Measurements from ENCODE around the gene CXCL12. TPM values are rescaled to one million over a fixed set of nuclear protein-coding genes. Genes with fewer than 3 reads are reported as not detected.

Gene CXCL12
- total and polyA plus RNA-seq, 5 donors from 2014 or later: not detected

DNA sequence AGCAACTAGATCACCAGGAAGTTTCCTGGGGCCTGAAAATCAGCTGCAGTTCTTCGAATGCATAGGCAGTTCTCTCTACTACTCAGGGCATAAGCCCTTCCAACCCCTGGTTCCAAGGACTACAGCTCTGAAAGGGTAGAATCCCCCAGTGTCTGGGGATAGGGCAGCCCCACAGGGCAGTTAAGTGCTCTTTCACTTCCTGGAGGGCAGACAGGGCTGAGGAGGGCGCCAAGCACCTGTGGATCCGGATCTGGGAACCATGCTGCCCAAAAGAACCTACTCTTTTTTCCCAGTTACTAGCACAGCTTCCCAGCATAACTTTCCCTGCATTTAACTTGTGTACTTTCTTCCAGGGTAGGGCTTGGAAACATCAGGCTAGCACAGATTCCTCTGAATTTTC lies 41.1 kb downstream of the CXCL12 start:
- DNase-seq: no peak

DNA sequence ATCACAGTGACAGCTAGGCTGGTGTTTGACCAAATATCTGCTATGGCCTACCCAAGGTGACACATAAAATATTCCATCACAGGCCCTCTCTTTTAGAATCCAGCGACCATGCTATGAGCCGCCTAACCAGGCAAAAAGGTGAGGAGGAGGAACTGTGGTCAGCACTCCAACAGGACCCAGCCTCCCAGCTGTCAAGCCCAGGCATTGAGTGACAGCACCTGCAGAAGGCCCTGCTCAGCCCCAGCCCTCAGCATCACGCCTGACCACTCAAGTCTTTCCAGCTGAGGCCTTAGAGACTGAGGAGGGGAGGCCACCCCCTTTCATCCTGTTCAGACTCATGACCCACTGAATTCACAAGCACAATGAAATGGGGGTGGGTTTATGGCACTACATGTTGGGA lies 43.0 kb downstream of the CXCL12 start:
- no peak overlapping the region for H3K27ac ChIP-seq (ENCODE audit: insufficient read depth, low read length, poor library complexity, severe bottlenecking)
- H3K27ac Mint-ChIP-seq: no peak overlapping the region
- H3K4me1 Mint-ChIP-seq: no peaks in the 10 kb centered on the region
- peaks cover 6% of the 10 kb centered on the region for H3K27me3 Mint-ChIP-seq
- ATAC-seq (ENCODE audit: low read depth in 2 of 2): no peak
- no peaks in the 10 kb centered on the region for H3K36me3 ChIP-seq (ENCODE audit: control insufficient read depth, insufficient read depth, low read length)
- no peaks in the 10 kb centered on the region for H3K36me3 Mint-ChIP-seq
- peaks cover 0 to 1% (median 0%) of the 10 kb centered on the region in 7 donors for H3K9me3 Mint-ChIP-seq
- no peak overlapping the region for H3K4me3 Mint-ChIP-seq
- H3K9me3 ChIP-seq (ENCODE audit: control insufficient read depth in 2 of 2, low read length in 2 of 2): no peaks in the 10 kb centered on the region
- DNase-seq: no peak
- H3K27me3 ChIP-seq (ENCODE audit: control insufficient read depth, insufficient read depth, low read length): no peaks in the 10 kb centered on the region
- no peak overlapping the region for H3K4me3 ChIP-seq (ENCODE audit: low read depth, low read length)
- no peaks in the 10 kb centered on the region for H3K4me1 ChIP-seq (ENCODE audit: control insufficient read depth, insufficient read depth, low read length, poor library complexity, severe bottlenecking)

More for the DNA sequence above, 41.1 kb downstream of the CXCL12 start:
- ATAC-seq (ENCODE audit: low read depth in 2 of 2): no peak
- no peak overlapping the region for H3K27ac ChIP-seq (ENCODE audit: insufficient read depth, low read length, poor library complexity, severe bottlenecking)
- no peaks in the 10 kb centered on the region for H3K4me1 ChIP-seq (ENCODE audit: control insufficient read depth, insufficient read depth, low read length, poor library complexity, severe bottlenecking)
- Mint-ChIP-seq H3K4me1 (no peaks in the 10 kb centered on the region), H3K27me3 (peaks cover 6% of the 10 kb centered on the region), H3K9me3 (peaks cover 0 to 1% (median 0%) of the 10 kb centered on the region in 7 donors), H3K27ac (no peak overlapping the region), H3K4me3 (no peak overlapping the region), H3K36me3 (no peaks in the 10 kb centered on the region)
- no peak overlapping the region for H3K4me3 ChIP-seq (ENCODE audit: low read depth, low read length)
- H3K36me3 ChIP-seq (ENCODE audit: control insufficient read depth, insufficient read depth, low read length): no peaks in the 10 kb centered on the region
- H3K9me3 ChIP-seq (ENCODE audit: control insufficient read depth in 2 of 2, low read length in 2 of 2): no peaks in the 10 kb centered on the region
- H3K27me3 ChIP-seq (ENCODE audit: control insufficient read depth, insufficient read depth, low read length): no peaks in the 10 kb centered on the region

DNA sequence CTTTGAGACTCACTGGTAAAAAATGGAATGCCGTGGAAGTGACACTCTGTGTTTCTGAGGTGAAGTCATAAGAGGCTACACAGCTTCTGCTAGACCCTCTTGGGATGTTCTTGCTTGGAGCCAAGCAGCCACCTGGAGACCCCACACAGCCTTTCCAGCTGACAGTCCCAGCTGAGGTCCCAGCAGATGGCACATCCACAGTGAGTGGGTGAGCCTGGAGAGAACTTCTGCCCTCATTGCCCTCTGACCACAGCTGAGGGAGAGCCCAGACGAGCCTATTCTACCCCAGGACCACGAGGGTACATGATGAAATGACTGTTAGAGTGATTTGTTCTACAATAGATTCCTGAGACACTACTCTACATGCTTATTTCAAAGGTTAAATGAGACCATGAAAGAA lies 44.3 kb downstream of the CXCL12 start:
- Histone ChIP-seq H3K9me3 (ENCODE audit: control insufficient read depth in 2 of 2, low read length in 2 of 2) (no peaks in the 10 kb centered on the region), H3K4me3 (ENCODE audit: low read depth, low read length) (no peak overlapping the region), H3K4me1 (ENCODE audit: control insufficient read depth, insufficient read depth, low read length, poor library complexity, severe bottlenecking) (no peaks in the 10 kb centered on the region), H3K27ac (ENCODE audit: insufficient read depth, low read length, poor library complexity, severe bottlenecking) (no peak overlapping the region), H3K27me3 (ENCODE audit: control insufficient read depth, insufficient read depth, low read length) (no peaks in the 10 kb centered on the region), H3K36me3 (ENCODE audit: control insufficient read depth, insufficient read depth, low read length) (no peaks in the 10 kb centered on the region)
- Mint-ChIP-seq H3K36me3 (no peaks in the 10 kb centered on the region), H3K4me3 (no peak overlapping the region), H3K9me3 (peaks cover 0 to 1% (median 0%) of the 10 kb centered on the region in 7 donors), H3K4me1 (no peaks in the 10 kb centered on the region), H3K27me3 (peaks cover 6% of the 10 kb centered on the region), H3K27ac (no peak overlapping the region)
- DNase-seq (no peak), ATAC-seq (ENCODE audit: low read depth in 2 of 2) (no peak)

DNA sequence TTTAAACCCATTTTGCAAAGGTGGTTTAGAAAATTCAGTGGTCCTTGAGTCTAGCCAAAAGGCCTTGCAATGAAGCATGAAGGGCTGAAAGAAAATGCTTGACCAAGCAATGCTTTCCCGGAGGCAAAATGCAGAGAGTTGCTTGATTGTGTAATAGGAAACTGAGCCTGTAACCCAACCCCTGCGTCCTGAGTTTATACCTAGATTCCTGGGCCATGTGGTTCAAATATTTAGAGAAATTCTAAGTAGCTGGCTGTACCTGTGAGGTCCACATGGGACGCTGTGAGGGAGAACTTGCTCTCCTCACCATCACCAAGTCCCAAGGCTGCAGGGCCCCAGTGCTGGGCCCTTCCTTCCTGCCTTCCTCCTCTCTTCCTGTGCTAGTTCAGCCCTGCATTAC lies 45.7 kb downstream of the CXCL12 start:
- no peak overlapping the region for H3K27ac ChIP-seq (ENCODE audit: insufficient read depth, low read length, poor library complexity, severe bottlenecking)
- no peaks in the 10 kb centered on the region for H3K36me3 Mint-ChIP-seq
- H3K27me3 ChIP-seq (ENCODE audit: control insufficient read depth, insufficient read depth, low read length): no peaks in the 10 kb centered on the region
- no peak overlapping the region for H3K4me3 Mint-ChIP-seq
- no peak for ATAC-seq (ENCODE audit: low read depth in 2 of 2)
- H3K9me3 ChIP-seq (ENCODE audit: control insufficient read depth in 2 of 2, low read length in 2 of 2): no peaks in the 10 kb centered on the region
- no peaks in the 10 kb centered on the region for H3K4me1 ChIP-seq (ENCODE audit: control insufficient read depth, insufficient read depth, low read length, poor library complexity, severe bottlenecking)
- DNase-seq: no peak
- no peak overlapping the region for H3K4me3 ChIP-seq (ENCODE audit: low read depth, low read length)
- no peak overlapping the region for H3K27ac Mint-ChIP-seq
- peaks cover 6% of the 10 kb centered on the region for H3K27me3 Mint-ChIP-seq
- H3K9me3 Mint-ChIP-seq: peaks cover 0 to 1% (median 0%) of the 10 kb centered on the region in 7 donors
- no peaks in the 10 kb centered on the region for H3K4me1 Mint-ChIP-seq
- H3K36me3 ChIP-seq (ENCODE audit: control insufficient read depth, insufficient read depth, low read length): no peaks in the 10 kb centered on the region

DNA sequence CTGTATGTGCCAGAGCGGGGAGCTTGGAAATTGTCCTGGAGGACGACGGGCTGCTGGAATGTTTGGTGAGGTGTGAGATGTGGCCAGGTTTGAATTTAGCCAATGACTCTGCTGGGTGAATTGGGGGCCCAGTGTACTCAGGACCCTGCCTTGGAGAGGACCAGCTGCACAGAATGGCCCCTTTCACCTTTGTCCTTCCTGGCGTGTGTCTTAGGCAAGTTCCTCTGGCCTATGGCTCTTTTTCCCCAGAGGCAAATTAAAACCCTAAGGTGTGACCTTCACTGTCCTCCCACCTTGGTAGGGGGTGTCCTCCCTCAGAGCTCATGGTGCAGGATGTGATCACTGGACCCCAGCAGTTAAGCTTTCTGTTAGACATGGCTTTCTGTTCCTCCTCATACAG lies 47.8 kb downstream of the CXCL12 start:
- Histone ChIP-seq H3K36me3 (ENCODE audit: control insufficient read depth, insufficient read depth, low read length) (no peaks in the 10 kb centered on the region), H3K27ac (ENCODE audit: insufficient read depth, low read length, poor library complexity, severe bottlenecking) (no peak overlapping the region), H3K9me3 (ENCODE audit: control insufficient read depth in 2 of 2, low read length in 2 of 2) (no peaks in the 10 kb centered on the region), H3K4me1 (ENCODE audit: control insufficient read depth, insufficient read depth, low read length, poor library complexity, severe bottlenecking) (no peaks in the 10 kb centered on the region), H3K4me3 (ENCODE audit: low read depth, low read length) (no peak overlapping the region), H3K27me3 (ENCODE audit: control insufficient read depth, insufficient read depth, low read length) (no peaks in the 10 kb centered on the region)
- H3K9me3 Mint-ChIP-seq: peaks cover 0 to 2% (median 0%) of the 10 kb centered on the region in 7 donors
- H3K4me3 Mint-ChIP-seq: no peak overlapping the region
- no peaks in the 10 kb centered on the region for H3K4me1 Mint-ChIP-seq
- DNase-seq (no peak), ATAC-seq (ENCODE audit: low read depth in 2 of 2) (no peak)
- H3K36me3 Mint-ChIP-seq: no peaks in the 10 kb centered on the region
- no peak overlapping the region for H3K27ac Mint-ChIP-seq
- H3K27me3 Mint-ChIP-seq: no peaks in the 10 kb centered on the region

DNA sequence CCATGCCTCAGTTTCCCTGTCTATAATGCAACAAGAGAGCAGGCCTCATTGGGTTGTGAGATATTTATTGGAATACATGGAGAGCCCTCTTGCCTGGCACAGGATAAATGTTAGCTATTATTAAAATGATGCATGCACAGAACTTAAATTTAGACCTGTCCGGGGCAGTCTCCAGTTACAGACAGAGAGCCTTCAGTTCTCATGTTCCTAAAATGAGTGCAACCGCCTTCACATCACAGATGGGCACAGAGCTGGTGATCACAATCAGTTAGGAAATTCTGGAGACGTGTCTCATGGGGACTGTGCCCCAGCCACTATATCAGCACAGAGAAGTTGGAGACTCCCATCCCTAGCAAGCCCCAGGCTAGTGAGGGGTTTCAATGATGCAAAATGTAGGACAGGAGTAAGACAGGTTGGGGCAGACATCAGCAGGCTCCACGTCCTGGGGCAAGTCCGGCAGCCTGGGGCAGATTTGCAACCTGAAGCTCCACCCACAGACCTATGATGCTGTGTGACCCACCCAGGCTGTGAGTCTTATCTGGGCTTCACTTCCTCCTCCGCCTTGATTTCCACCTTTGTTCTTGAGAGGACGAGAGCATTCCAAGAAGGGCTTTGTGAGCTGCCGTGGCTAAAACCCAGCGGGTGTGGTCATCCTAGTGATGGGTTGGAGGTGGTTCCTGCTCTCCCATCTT lies 49.4 kb downstream of the CXCL12 start:
- no peaks in the 10 kb centered on the region for H3K27me3 Mint-ChIP-seq
- no peak for DNase-seq

DNA sequence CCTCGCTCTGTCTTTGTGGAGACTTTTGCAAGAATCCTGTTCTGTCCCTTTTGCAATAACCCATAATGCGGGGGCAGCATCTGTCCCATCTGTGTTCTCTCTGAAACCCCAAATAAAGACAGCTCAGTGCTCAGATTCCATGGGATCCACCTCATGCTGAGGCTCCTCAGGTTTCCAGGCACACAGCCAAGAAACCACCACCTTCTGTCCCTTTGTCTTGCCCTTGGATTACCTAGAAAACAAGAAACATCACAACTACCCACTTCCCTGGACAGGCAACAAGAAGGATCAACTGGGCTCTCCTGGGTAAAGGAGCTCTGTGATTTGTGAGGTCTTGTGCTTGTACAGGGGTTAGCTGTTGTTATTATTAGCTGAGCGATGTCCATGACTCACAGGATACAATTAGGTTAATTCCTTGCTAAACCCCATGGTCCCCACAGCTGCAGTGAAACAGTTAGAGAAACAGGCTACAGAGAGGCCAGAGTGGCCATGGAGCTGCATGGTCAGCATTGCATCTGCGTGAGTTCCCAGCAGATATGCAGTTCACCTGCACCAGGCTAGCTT lies 50.2 kb downstream of the CXCL12 start:
- no peaks in the 10 kb centered on the region for H3K9me3 ChIP-seq (ENCODE audit: control insufficient read depth in 2 of 2, low read length in 2 of 2)
- H3K4me3 ChIP-seq (ENCODE audit: low read depth, low read length): no peak overlapping the region
- Mint-ChIP-seq H3K36me3 (no peaks in the 10 kb centered on the region), H3K4me3 (no peak overlapping the region), H3K9me3 (peaks cover 0 to 2% (median 0%) of the 10 kb centered on the region in 7 donors), H3K27ac (no peak overlapping the region), H3K4me1 (no peaks in the 10 kb centered on the region), H3K27me3 (no peaks in the 10 kb centered on the region)
- DNase-seq (no peak), ATAC-seq (ENCODE audit: low read depth in 2 of 2) (no peak)
- H3K27me3 ChIP-seq (ENCODE audit: control insufficient read depth, insufficient read depth, low read length): no peaks in the 10 kb centered on the region
- no peaks in the 10 kb centered on the region for H3K4me1 ChIP-seq (ENCODE audit: control insufficient read depth, insufficient read depth, low read length, poor library complexity, severe bottlenecking)
- H3K36me3 ChIP-seq (ENCODE audit: control insufficient read depth, insufficient read depth, low read length): no peaks in the 10 kb centered on the region
- H3K27ac ChIP-seq (ENCODE audit: insufficient read depth, low read length, poor library complexity, severe bottlenecking): no peak overlapping the region

More for the DNA sequence above, 49.4 kb downstream of the CXCL12 start:
- no peak for ATAC-seq (ENCODE audit: low read depth in 2 of 2)
- H3K4me3 Mint-ChIP-seq: no peak overlapping the region
- H3K9me3 Mint-ChIP-seq: peaks cover 0 to 2% (median 0%) of the 10 kb centered on the region in 7 donors
- Histone ChIP-seq H3K4me1 (ENCODE audit: control insufficient read depth, insufficient read depth, low read length, poor library complexity, severe bottlenecking) (no peaks in the 10 kb centered on the region), H3K27ac (ENCODE audit: insufficient read depth, low read length, poor library complexity, severe bottlenecking) (no peak overlapping the region), H3K9me3 (ENCODE audit: control insufficient read depth in 2 of 2, low read length in 2 of 2) (no peaks in the 10 kb centered on the region), H3K36me3 (ENCODE audit: control insufficient read depth, insufficient read depth, low read length) (no peaks in the 10 kb centered on the region), H3K27me3 (ENCODE audit: control insufficient read depth, insufficient read depth, low read length) (no peaks in the 10 kb centered on the region), H3K4me3 (ENCODE audit: low read depth, low read length) (no peak overlapping the region)
- H3K36me3 Mint-ChIP-seq: no peaks in the 10 kb centered on the region
- no peak overlapping the region for H3K27ac Mint-ChIP-seq
- H3K4me1 Mint-ChIP-seq: no peaks in the 10 kb centered on the region

DNA sequence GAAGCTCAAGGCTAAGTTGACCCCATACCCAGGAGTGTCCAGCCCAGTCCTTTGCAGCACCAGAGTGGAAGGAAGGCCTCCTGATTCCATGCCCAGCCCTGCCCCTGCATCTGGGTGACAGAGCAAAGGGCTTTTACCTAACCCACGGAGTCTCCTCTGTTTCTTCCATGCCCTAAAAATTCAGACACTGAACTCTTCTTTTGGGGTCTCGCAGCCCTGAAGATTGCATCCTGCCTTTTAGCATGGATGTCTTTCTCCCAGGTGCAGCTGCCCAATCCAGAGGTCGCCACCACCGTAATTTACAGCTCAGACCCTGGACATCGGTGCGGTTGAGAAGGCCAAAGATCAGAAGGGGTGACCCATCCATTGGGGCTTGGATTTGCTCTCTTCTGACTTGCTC lies 50.8 kb downstream of the CXCL12 start:
- Histone ChIP-seq H3K4me3 (ENCODE audit: low read depth, low read length) (no peak overlapping the region), H3K27me3 (ENCODE audit: control insufficient read depth, insufficient read depth, low read length) (no peaks in the 10 kb centered on the region), H3K9me3 (ENCODE audit: control insufficient read depth in 2 of 2, low read length in 2 of 2) (no peaks in the 10 kb centered on the region), H3K36me3 (ENCODE audit: control insufficient read depth, insufficient read depth, low read length) (no peaks in the 10 kb centered on the region), H3K27ac (ENCODE audit: insufficient read depth, low read length, poor library complexity, severe bottlenecking) (no peak overlapping the region), H3K4me1 (ENCODE audit: control insufficient read depth, insufficient read depth, low read length, poor library complexity, severe bottlenecking) (no peaks in the 10 kb centered on the region)
- H3K4me1 Mint-ChIP-seq: no peaks in the 10 kb centered on the region
- no peak overlapping the region for H3K4me3 Mint-ChIP-seq
- no peak for DNase-seq
- H3K9me3 Mint-ChIP-seq: peaks cover 0 to 2% (median 0%) of the 10 kb centered on the region in 7 donors
- no peak for ATAC-seq (ENCODE audit: low read depth in 2 of 2)
- H3K27ac Mint-ChIP-seq: no peak overlapping the region
- no peaks in the 10 kb centered on the region for H3K36me3 Mint-ChIP-seq
- no peaks in the 10 kb centered on the region for H3K27me3 Mint-ChIP-seq

All from CD4-positive, CD25-positive, alpha-beta regulatory T cell (primary cell).